NCI-H187 (cell line): Measurements from ENCODE around the gene CLDN3.

Experiments
- DNase-seq, 2 experiments: peaks; one replicate each; lab custom pipeline; 2025; lab: John Stamatoyannopoulos, UW

CLDN3 gene

DNA sequence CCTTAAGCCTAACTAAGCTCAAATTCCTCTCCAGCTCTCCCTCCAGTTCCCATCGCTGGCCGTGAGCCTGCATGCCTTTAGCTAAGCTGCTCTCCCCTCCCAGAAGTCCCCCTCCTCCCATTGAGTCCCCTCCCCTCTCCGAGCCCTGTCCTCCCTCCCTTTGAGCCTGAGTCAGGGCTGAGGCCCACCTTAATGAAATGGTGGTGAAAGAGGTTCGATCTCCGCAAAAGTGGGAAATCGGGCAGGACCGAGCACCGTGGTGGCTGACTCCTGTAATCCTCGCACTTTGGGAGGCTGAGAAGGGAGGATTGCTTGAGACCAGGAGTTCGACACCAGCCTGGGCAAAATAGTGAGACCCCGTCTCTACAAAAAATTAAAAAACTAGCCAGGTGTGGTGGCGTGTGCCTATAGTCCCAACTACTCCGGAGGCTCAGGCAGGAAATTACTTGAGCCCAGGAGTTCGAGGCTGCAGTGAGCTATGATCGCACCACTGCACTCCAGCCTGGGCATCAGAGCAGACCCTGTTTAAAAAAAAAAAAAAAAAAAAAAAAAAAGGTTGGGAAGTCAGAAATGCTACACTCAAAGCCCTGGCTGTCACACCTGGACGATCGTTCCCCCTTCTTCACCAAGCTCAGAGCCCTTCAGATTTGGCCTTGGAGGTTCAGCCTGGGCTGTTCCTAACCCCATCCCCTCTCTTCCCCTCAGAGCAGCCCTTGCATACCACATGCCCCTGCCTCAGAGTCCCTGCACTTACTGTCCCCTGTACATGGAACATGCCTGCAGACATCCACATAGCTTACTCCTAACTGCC lies 995 bp upstream of the CLDN3 start:
- DNase-seq, result no peak

DNA sequence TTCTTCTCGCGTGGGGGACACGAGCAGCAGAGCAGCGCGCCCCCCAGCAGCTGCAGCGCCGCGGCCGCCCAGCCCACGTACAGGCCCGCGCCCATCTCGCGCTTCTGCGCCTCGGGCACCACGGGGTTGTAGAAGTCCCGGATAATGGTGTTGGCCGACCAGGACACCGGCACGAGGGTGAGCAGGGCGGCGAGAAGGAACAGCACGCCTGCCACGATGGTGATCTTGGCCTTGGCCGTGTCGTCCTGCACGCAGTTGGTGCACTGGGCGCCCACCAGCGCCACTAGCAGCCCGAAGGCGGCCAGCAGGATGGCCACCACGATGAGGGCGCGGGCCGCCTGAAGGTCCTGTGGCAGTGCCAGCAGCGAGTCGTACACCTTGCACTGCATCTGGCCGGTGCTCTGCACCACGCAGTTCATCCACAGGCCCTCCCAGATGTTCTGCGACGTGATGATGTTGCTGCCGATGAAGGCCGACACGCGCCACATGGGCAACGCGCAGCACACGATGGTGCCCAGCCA lies 529 bp downstream of the CLDN3 start:
- peak in 1 of 2 experiments; percentile 82 for DNase-seq

GRCh38 chr7:73768641-73769480 lies 1.2 kb downstream of the CLDN3 start:
- peak; percentile 26 to 38 for DNase-seq

GRCh38 chr7:73766556-73767229 lies 3.4 kb downstream of the CLDN3 start:
- no peak for DNase-seq

- DNase-seq, result no peak
Observed at GRCh38 chr7:73762659-73762999, 7.4 kb downstream of the CLDN3 start.

GRCh38 chr7:73761854-73762658 lies 8.0 kb downstream of the CLDN3 start:
- no peak for DNase-seq

DNA sequence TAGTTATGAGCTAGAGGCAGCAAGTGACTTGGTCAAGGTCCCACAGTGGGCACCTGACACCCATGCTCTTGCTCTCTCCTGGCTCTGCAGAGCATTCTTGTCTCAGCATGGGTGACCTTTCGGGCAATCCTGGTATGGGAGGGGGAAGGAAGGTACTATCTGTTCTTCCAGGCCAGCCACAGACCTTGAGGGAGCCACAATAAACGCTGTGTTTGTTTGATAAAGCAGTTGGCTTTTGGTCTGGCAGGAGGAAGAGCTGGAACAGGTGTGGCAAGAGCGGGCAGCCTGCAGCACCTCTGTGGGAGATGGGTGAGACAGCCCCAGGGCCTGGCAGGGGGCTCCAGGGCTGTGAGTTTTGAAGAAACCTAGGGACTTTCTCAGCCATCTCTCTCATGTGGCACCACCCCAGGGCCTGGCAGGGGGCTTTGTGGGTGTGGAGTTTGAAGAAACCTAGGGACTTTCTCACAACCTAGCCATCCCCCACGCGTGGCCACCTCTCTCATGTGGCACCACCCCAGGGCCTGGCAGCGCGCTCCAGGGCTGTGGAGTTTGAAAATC lies 11.4 kb downstream of the CLDN3 start:
- DNase-seq, result no peak

DNA sequence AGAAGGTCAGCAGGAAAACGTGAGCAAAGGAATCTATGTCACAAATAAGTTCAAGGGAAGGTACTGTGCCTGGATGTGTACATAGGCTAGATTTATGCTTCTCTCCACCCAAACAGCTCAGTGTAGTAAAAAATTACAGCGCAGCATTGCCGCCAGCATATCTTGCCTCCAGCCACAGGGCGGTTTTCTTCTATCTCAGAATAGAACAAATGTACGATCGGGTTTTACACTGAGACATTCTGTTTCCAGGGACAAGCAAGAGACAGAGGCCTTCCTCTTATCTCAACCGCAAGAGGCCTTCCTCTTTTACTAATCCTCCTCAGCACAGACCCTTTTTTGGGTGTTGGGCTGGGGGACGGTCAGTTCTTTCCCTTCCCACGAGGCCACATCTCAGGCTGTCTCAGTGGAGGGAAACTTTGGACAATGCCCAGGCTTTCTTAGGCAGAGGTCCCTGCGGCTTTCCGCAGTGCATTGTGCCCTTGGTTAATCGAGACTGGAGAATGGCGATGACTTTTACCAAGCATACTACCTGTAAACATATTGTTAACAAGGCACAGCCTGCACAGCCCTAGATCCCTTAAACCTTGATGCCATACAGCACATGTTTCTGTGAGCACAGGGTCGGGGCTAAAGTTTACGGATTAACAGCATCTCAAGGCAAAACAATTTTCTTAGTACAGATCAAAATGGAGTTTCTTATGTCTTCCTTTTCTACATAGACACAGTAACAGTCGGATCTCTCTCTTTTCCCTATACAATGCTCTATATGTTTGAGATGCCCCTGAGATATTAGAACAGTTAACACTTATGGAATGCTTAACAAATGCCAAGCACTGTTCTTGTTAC lies 19.9 kb downstream of the CLDN3 start:
- DNase-seq, result no peak

DNA sequence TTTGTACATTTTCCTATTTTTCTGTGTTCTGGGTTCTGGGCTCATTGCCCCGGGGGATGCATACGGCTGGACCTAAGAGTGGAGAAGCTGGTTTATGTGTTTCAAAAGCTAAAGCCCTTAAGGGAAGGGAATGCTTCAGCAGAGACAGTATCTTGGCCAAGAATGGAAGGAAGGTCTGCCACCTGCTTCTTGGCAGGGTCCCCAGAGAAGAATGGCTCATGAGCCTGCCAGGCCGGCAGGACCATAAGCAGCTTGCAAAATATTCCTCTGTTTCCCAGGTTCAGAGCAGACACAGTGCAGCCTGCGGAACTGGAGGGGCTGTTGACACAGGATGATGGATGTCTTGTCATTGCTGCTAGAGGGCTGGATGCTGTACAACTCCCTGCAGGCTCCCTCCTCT lies 23.7 kb downstream of the CLDN3 start:
- DNase-seq, result no peak

DNA sequence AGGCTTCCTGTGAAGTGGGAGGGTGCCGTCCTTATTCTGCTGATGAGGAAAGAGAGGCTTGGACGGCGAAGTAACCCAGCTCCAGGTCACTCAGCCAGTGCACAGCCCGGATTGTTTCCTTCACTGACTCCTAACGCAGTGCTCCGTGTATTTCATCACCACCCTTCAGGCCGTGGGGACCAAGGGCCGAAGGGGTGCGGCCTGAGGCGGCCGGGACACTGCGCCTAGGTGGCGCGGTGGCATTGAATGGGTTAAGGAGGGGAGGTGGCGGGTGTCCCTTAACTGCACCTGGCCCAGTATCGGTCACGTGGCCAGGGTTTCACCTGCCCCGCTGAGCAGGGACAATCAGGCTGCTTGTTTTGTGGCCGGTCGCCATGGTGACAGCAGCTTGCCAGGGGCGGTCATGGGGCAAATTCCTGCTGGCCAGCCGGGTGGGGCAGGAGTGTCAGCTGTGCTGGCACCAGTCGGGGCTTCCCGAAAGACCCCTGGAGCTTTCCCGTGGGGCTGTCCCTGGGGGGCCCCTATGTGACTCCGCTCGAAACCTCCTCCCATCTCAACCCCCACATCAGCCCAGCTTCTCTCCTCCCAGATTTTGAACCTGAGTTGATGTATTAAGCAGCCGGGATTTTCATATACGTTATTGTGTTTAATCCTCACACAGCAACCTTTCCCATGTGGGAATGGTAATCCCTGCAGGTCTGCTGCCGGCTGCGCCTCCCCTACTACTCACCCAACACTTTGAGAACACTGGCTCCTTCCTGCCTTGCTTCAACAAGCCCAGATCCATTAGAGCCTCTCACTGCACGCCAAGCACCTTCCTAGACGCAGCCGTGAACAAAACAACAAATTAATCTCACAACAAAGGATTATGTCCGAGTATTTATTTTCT lies 27.1 kb downstream of the CLDN3 start:
- DNase-seq, result peak; percentile 97 to 99

DNA sequence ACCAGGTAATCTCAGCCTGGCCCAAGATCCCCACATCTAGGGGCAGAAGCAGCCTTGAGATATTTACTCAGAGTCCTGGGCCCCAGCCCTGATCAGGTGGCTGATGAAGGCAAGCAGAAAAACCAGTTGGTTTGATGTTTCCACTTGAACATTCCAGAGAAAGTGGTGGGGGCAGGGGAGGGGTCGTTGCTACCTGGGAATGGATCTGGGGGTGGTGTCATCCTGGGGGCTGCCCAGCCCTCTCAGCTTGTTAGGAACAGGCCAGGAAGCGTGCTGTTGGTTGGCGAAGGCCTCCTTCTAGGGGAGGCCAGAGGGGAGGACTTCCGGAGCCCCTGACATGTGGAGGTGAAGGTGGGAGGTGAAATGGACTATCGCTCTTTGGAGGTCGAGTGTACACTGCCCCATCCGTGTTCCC lies 27.7 kb downstream of the CLDN3 start:
- DNase-seq, result no peak

GRCh38 chr7:73741600-73741999 lies 28.5 kb downstream of the CLDN3 start:
- peak; percentile 37 to 64 for DNase-seq

GRCh38 chr7:73740771-73741170 lies 29.3 kb downstream of the CLDN3 start:
- no peak for DNase-seq

- DNase-seq, result no peak
Observed at GRCh38 chr7:73740212-73740611, 29.9 kb downstream of the CLDN3 start.

GRCh38 chr7:73739387-73739767 lies 30.7 kb downstream of the CLDN3 start:
- no peak for DNase-seq

- DNase-seq, result peak; percentile 98
Observed at GRCh38 chr7:73738612-73739386, 31.3 kb downstream of the CLDN3 start, which contains the start of gene ABHD11. Gene ABHD11 (minus strand): TSS chr7:73738802. CDS start chr7:73738770, 32 bp downstream.

- DNase-seq, result peak in 1 of 2 experiments; percentile 33
Observed at GRCh38 chr7:73738220-73738611, 31.9 kb downstream of the CLDN3 start.

DNA sequence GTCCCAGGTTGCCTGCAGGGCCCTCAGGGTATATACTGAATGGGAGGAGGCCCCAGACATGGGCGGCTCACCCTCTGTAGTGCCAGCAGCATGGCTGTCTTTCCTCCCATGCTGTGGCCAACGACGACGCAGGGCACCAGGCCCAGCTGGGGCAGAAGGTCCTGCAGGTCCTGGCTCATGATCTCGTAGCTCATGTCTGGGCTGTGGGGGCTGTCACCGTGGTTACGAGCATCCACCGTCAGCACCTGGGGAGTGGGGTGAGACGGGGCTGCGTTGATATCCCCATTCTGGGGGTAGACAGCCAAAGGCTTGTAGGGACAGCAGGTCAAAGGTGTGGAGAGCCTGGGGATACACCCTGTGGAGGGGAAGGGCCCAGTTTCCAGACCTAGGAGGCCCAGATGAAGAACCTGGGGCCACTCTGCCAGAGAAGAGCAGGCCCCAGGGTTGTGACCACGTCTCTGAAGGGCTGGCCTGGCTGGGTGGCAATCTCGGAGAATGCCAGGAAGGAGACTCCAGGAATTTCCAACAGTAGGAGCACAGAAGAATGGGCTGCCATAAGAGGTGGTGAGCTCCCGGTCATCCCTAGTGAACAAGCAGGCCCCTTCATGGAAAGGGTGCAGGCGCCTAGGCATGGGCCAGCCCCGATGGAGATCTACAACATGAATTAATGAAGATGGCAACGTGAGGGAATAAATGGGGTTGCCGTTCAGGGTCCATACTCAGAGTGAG lies 32.4 kb downstream of the CLDN3 start:
- no peak for DNase-seq
